ENCODE results near the gene CRY1. TPM values are rescaled to one million over a fixed set of nuclear protein-coding genes. Genes with fewer than 3 reads are reported as not detected.

CRY1 gene
- total RNA-seq, 2 experiments from 2014 or later = 70.7 to 77.4 TPM

GRCh38 chr12:106981788-106982187, 111.6 kb downstream of the CRY1 start:
- Mint-ChIP-seq H3K4me3 (no peak overlapping the region), H3K27ac (no peak overlapping the region), H3K27me3 (no peaks in the 10 kb centered on the region), H3K9me3 (no peaks in the 10 kb centered on the region), H3K36me3 (ENCODE audit: low read depth) (peaks cover 9% of the 10 kb centered on the region), H3K4me1 (ENCODE audit: low read depth) (peaks cover 37% of the 10 kb centered on the region)
- intact Hi-C loops (cut with DNase I, micrococcal nuclease) = loop anchor here in 1 of 2 experiments (2.0 to 10.0 kb wide), 2 partner anchors 17 to 773 kb away; no protein-coding TSS in a partner anchor
- Histone ChIP-seq H3K36me3 (ENCODE audit: insufficient read depth, low read length) (no peaks in the 10 kb centered on the region), H3K27me3 (ENCODE audit: control insufficient read depth in 1 of 2, insufficient read depth in 2 of 2, low read length in 2 of 2) (no peaks in the 10 kb centered on the region), H3K4me1 (ENCODE audit: insufficient read depth, low read length) (peaks cover 22% of the 10 kb centered on the region), H3K27ac (ENCODE audit: low read depth in 1 of 2, low read length in 2 of 2) (no peak overlapping the region), H3K9me3 (ENCODE audit: control insufficient read depth in 1 of 2, insufficient read depth in 1 of 2, low read length in 2 of 2) (no peaks in the 10 kb centered on the region), H3K4me3 (ENCODE audit: low read length) (no peak overlapping the region)
- DNase-seq = no peak
- POLR2A ChIA-PET = no interaction called here
- CTCF ChIA-PET = no interaction called here
- TF ChIP-seq, protein P1, sequence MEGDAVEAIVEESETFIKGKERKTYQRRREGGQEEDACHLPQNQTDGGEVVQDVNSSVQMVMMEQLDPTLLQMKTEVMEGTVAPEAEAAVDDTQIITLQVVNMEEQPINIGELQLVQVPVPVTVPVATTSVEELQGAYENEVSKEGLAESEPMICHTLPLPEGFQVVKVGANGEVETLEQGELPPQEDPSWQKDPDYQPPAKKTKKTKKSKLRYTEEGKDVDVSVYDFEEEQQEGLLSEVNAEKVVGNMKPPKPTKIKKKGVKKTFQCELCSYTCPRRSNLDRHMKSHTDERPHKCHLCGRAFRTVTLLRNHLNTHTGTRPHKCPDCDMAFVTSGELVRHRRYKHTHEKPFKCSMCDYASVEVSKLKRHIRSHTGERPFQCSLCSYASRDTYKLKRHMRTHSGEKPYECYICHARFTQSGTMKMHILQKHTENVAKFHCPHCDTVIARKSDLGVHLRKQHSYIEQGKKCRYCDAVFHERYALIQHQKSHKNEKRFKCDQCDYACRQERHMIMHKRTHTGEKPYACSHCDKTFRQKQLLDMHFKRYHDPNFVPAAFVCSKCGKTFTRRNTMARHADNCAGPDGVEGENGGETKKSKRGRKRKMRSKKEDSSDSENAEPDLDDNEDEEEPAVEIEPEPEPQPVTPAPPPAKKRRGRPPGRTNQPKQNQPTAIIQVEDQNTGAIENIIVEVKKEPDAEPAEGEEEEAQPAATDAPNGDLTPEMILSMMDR (IDR thresholded peaks at IDR 0.05) = no peak
- no peak for ATAC-seq (ENCODE audit: poor library complexity)

GRCh38 chr12:106980944-106981343, 112.4 kb downstream of the CRY1 start:
- Mint-ChIP-seq H3K4me3 (no peak overlapping the region), H3K9me3 (no peaks in the 10 kb centered on the region), H3K27me3 (no peaks in the 10 kb centered on the region), H3K27ac (no peak overlapping the region), H3K4me1 (ENCODE audit: low read depth) (peaks cover 29% of the 10 kb centered on the region), H3K36me3 (ENCODE audit: low read depth) (peaks cover 9% of the 10 kb centered on the region)
- Histone ChIP-seq H3K4me3 (ENCODE audit: low read length) (no peak overlapping the region), H3K27me3 (ENCODE audit: control insufficient read depth in 1 of 2, insufficient read depth in 2 of 2, low read length in 2 of 2) (no peaks in the 10 kb centered on the region), H3K9me3 (ENCODE audit: control insufficient read depth in 1 of 2, insufficient read depth in 1 of 2, low read length in 2 of 2) (no peaks in the 10 kb centered on the region), H3K36me3 (ENCODE audit: insufficient read depth, low read length) (no peaks in the 10 kb centered on the region), H3K4me1 (ENCODE audit: insufficient read depth, low read length) (peaks cover 16% of the 10 kb centered on the region), H3K27ac (ENCODE audit: low read depth in 1 of 2, low read length in 2 of 2) (no peak overlapping the region)
- intact Hi-C loops (cut with DNase I, micrococcal nuclease) = loop anchor here in 1 of 2 experiments (10.0 kb wide), 1 partner anchor 774 kb away; no protein-coding TSS in a partner anchor
- ChIA-PET CTCF (no interaction called here), POLR2A (interaction anchor here (0.6 to 1.1 kb wide), 3 partner anchors 20 to 453 kb away, joined by 3 to 5 read pairs (median 4); partner anchors contain the start of gene TMEM263)
- ATAC-seq (ENCODE audit: poor library complexity) (no peak), DNase-seq (no peak)
- TF ChIP-seq, protein P1 (IDR thresholded peaks at IDR 0.05) = no peak

- CTCF ChIA-PET = interaction anchor here (1.1 to 1.9 kb wide), 3 partner anchors 9 to 16 kb away, joined by 3 to 4 read pairs (median 3); partner anchors contain the start of gene MTERF2
- no peaks in the 10 kb centered on the region for H3K9me3 ChIP-seq (ENCODE audit: control insufficient read depth in 1 of 2, insufficient read depth in 1 of 2, low read length in 2 of 2)
- DNase-seq (no peak), ATAC-seq (ENCODE audit: poor library complexity) (no peak)
- no peak overlapping the region for H3K4me3 Mint-ChIP-seq
- no peaks in the 10 kb centered on the region for H3K27me3 ChIP-seq (ENCODE audit: control insufficient read depth in 1 of 2, insufficient read depth in 2 of 2, low read length in 2 of 2)
- H3K36me3 Mint-ChIP-seq (ENCODE audit: low read depth) = peaks cover 32% of the 10 kb centered on the region
- peak overlapping the region; percentile 62 for H3K27ac Mint-ChIP-seq
- H3K4me1 ChIP-seq (ENCODE audit: insufficient read depth, low read length) = no peaks in the 10 kb centered on the region
- H3K9me3 Mint-ChIP-seq = no peaks in the 10 kb centered on the region
- intact Hi-C loops (cut with DNase I, micrococcal nuclease) = no loop called here
- H3K36me3 ChIP-seq (ENCODE audit: insufficient read depth, low read length) = peaks cover 6% of the 10 kb centered on the region
- H3K27ac ChIP-seq (ENCODE audit: low read depth in 1 of 2, low read length in 2 of 2) = no peak overlapping the region
- no peaks in the 10 kb centered on the region for H3K27me3 Mint-ChIP-seq
- POLR2A ChIA-PET = interaction anchor here (0.6 to 1.0 kb wide), 4 partner anchors 9 to 99 kb away, joined by 3 to 4 read pairs (median 4); partner anchors contain the start of gene TMEM263
- H3K4me1 Mint-ChIP-seq (ENCODE audit: low read depth) = peaks cover 11% of the 10 kb centered on the region
- no peak overlapping the region for H3K4me3 ChIP-seq (ENCODE audit: low read length)
- TF ChIP-seq, protein P1 (IDR thresholded peaks at IDR 0.05) = no peak
Observed at GRCh38 chr12:106978035-106978800, 115.1 kb downstream of the CRY1 start.

All from CD4-positive, alpha-beta T cell (primary cell).